WTC11 (cell line): ENCODE results near the gene INPP5A. TPM values are rescaled to one million over a fixed set of nuclear protein-coding genes. Genes with fewer than 3 reads are reported as not detected.

ENCODE experiments used
- ATAC-seq: fragments of 200-7000 bp; cut with Tn5 transposase; 2 replicates; pipeline ENCODE4 v1.10.0; 2021; ENCODE audit warnings: mild to moderate bottlenecking, moderate library complexity
- CTCF ChIA-PET: fragments of 300-600 bp; sonication (Branson Sonifier 250); formaldehyde crosslinking; loops from one replicate; lab custom pipeline; 2021; ENCODE audit warnings: antibody characterized with exemption; lab: Charles Lee
- POLR2A ChIA-PET: fragments of 350-600 bp; sonication (Branson Sonifier 250); formaldehyde crosslinking; loops from one replicate; lab custom pipeline; 2021; ENCODE audit warnings: antibody characterized with exemption; lab: Charles Lee
- DNase-seq: peaks from one replicate; pipeline ENCODE4 v3.0.0; 2021; ENCODE audit warnings: low spot score
- H3K27ac Mint-ChIP-seq: 2 replicates; pipeline ENCODE4 v1.8.0; 2021; ENCODE audit warnings: mixed read lengths
- H3K27me3 Mint-ChIP-seq: 2 replicates; pipeline ENCODE4 v1.8.0; 2021; ENCODE audit warnings: low read depth, mild to moderate bottlenecking, moderate library complexity, mixed read lengths
- H3K36me3 Mint-ChIP-seq: 2 replicates; pipeline ENCODE4 v1.8.0; 2021; ENCODE audit warnings: mixed read lengths
- H3K4me1 Mint-ChIP-seq: 2 replicates; pipeline ENCODE4 v1.8.0; 2022; ENCODE audit warnings: mixed read lengths
- H3K4me3 Mint-ChIP-seq: 2 replicates; pipeline ENCODE4 v1.8.0; 2021; ENCODE audit warnings: mild to moderate bottlenecking, moderate library complexity, mixed read lengths
- H3K9me3 Mint-ChIP-seq: 2 replicates; pipeline ENCODE4 v1.8.0; 2021; ENCODE audit warnings: mixed read lengths
- AR ChIP-seq: fragments of 250-450 bp; sonication (Bioruptor Pico); IDR thresholded peaks from 2 replicates; pipeline ENCODE4 v1.9.0; 2021; ENCODE audit warnings: mild to moderate bottlenecking
- CBFB ChIP-seq: sonication (generic); formaldehyde crosslinking; IDR thresholded peaks from 2 replicates; pipeline ENCODE4 v1.8.1; 2022; ENCODE audit warnings: mild to moderate bottlenecking, low read depth, missing genetic modification reagents
- CREM ChIP-seq: sonication (generic); formaldehyde crosslinking; IDR thresholded peaks from 2 replicates; pipeline ENCODE4 v1.8.1; 2022; ENCODE audit warnings: mild to moderate bottlenecking, missing genetic modification reagents, moderate library complexity
- E2F4 ChIP-seq: sonication (generic); formaldehyde crosslinking; IDR thresholded peaks from 2 replicates; pipeline ENCODE4 v1.8.1; 2022; ENCODE audit warnings: low read depth, mild to moderate bottlenecking, moderate library complexity, missing genetic modification reagents, borderline replicate concordance
- ELF4 ChIP-seq: sonication (generic); formaldehyde crosslinking; IDR thresholded peaks from 2 replicates; pipeline ENCODE4 v1.8.1; 2022; ENCODE audit warnings: low read depth, mild to moderate bottlenecking, moderate library complexity, missing genetic modification reagents
- ETV6 ChIP-seq: sonication (generic); formaldehyde crosslinking; IDR thresholded peaks from 2 replicates; pipeline ENCODE4 v1.8.1; 2022; ENCODE audit warnings: mild to moderate bottlenecking, missing genetic modification reagents
- FOXK1 ChIP-seq: sonication (generic); formaldehyde crosslinking; IDR thresholded peaks from 2 replicates; pipeline ENCODE4 v1.8.0; 2022; ENCODE audit warnings: mild to moderate bottlenecking, moderate library complexity, missing genetic modification reagents
- FOXP1 ChIP-seq: sonication (generic); formaldehyde crosslinking; IDR thresholded peaks from 2 replicates; pipeline ENCODE4 v1.8.0; 2022; ENCODE audit warnings: missing genetic modification reagents, mild to moderate bottlenecking, moderate library complexity, borderline replicate concordance
- GRHL2 ChIP-seq: fragments of 250-450 bp; sonication (Bioruptor Pico); IDR thresholded peaks from 2 replicates; pipeline ENCODE4 v1.8.0; 2022; ENCODE audit warnings: mild to moderate bottlenecking, moderate library complexity; ENCODE audit not compliant: insufficient replicate concordance, severe bottlenecking
- MLX ChIP-seq: sonication (generic); formaldehyde crosslinking; IDR thresholded peaks from 2 replicates; pipeline ENCODE4 v1.8.1; 2023; ENCODE audit warnings: mild to moderate bottlenecking, missing genetic modification reagents, moderate library complexity
- MXD4 ChIP-seq: fragments of 250-450 bp; sonication (Bioruptor Pico); IDR thresholded peaks from 2 replicates; pipeline ENCODE4 v1.8.0; 2021; ENCODE audit warnings: mild to moderate bottlenecking, moderate library complexity, borderline replicate concordance
- PREB ChIP-seq: sonication (generic); formaldehyde crosslinking; IDR thresholded peaks from 2 replicates; pipeline ENCODE4 v1.8.1; 2022; ENCODE audit warnings: mild to moderate bottlenecking, missing genetic modification reagents, moderate library complexity, borderline replicate concordance
- RELA ChIP-seq: sonication (generic); formaldehyde crosslinking; IDR thresholded peaks from 2 replicates; pipeline ENCODE4 v1.8.1; 2022; ENCODE audit warnings: missing genetic modification reagents, mild to moderate bottlenecking, borderline replicate concordance
- SMAD3 ChIP-seq: sonication (generic); formaldehyde crosslinking; IDR thresholded peaks from 2 replicates; pipeline ENCODE4 v1.8.0; 2022; ENCODE audit warnings: missing genetic modification reagents, mild to moderate bottlenecking, borderline replicate concordance
- ZNF121 ChIP-seq: sonication (generic); formaldehyde crosslinking; IDR thresholded peaks from 2 replicates; pipeline ENCODE4 v1.8.0; 2023; ENCODE audit warnings: missing genetic modification reagents
- ZNF263 ChIP-seq: sonication (generic); formaldehyde crosslinking; IDR thresholded peaks from 2 replicates; pipeline ENCODE4 v1.8.1; 2022; ENCODE audit warnings: low read depth, mild to moderate bottlenecking, moderate library complexity, missing genetic modification reagents
- ZNF281 ChIP-seq: sonication (generic); formaldehyde crosslinking; IDR thresholded peaks from 2 replicates; pipeline ENCODE4 v1.8.0; 2023; ENCODE audit warnings: mild to moderate bottlenecking, missing genetic modification reagents
- ZNF425 ChIP-seq: fragments of 250-450 bp; sonication (Bioruptor Pico); conservative IDR thresholded peaks from 2 replicates; pipeline ENCODE4 v1.9.0; 2021; ENCODE audit warnings: mild to moderate bottlenecking
- ZSCAN18 ChIP-seq: fragments of 250-450 bp; sonication (Bioruptor Pico); IDR thresholded peaks from 2 replicates; pipeline ENCODE4 v2.1.2; 2022; ENCODE audit warnings: mild to moderate bottlenecking, moderate library complexity
- total RNA-seq: library from RNA; stranded (reverse); gene quantifications from 3 replicates; pipeline ENCODE4 v1.2.3, GENCODE V29; 2021

The INPP5A gene
- total RNA-seq, 1 experiment from 2014 or later: 22.1 TPM

GRCh38 chr10:132539894-132540293, 2.3 kb downstream of the INPP5A start:
- no peak for TF ChIP-seq ZNF121 (CRISPR knock-in tag)
- no peak for TF ChIP-seq CREM
- TF ChIP-seq ZNF281 (CRISPR knock-in tag): no peak
- no peak for TF ChIP-seq FOXP1 (CRISPR knock-in tag)
- no peak for TF ChIP-seq ZNF263 (CRISPR knock-in tag)
- no peak for TF ChIP-seq ZSCAN18 (CRISPR knock-in tag)
- TF ChIP-seq CBFB (CRISPR knock-in tag): no peak
- TF ChIP-seq FOXK1 (CRISPR knock-in tag): no peak
- no peak for TF ChIP-seq ETV6 (CRISPR knock-in tag)
- no peak for TF ChIP-seq RELA (CRISPR knock-in tag)
- no peak for TF ChIP-seq MLX (CRISPR knock-in tag)
- no peak for TF ChIP-seq GRHL2
- no peak for TF ChIP-seq ELF4 (CRISPR knock-in tag)
- TF ChIP-seq AR (CRISPR knock-in tag): no peak
- no peak for TF ChIP-seq MXD4 (CRISPR knock-in tag)
- DNase-seq (no peak), ATAC-seq (no peak)
- Mint-ChIP-seq H3K4me3 (0 out of 2 replicates have a peak overlapping the region, but pooled peaks have one; percentile 4), H3K27me3 (peaks cover 13% of the 10 kb centered on the region), H3K27ac (no peak overlapping the region), H3K36me3 (no peaks in the 10 kb centered on the region; the same call in 1 of the 2 replicates), H3K9me3 (no peaks in the 10 kb centered on the region), H3K4me1 (peaks cover 54% of the 10 kb centered on the region)
- ChIA-PET CTCF (no interaction called here), POLR2A (no interaction called here)

- DNase-seq (peak; percentile 23), ATAC-seq (no peak)
- Mint-ChIP-seq H3K27me3 (peaks cover 10% of the 10 kb centered on the region), H3K36me3 (no peaks in the 10 kb centered on the region), H3K4me1 (peaks cover 49% of the 10 kb centered on the region), H3K27ac (peak overlapping the region; percentile 28; the same call in 1 of the 2 replicates), H3K4me3 (no peak overlapping the region), H3K9me3 (no peaks in the 10 kb centered on the region)
- POLR2A ChIA-PET: no interaction called here
- CTCF ChIA-PET: interaction anchor here (1.3 kb wide), 2 partner anchors 22 to 77 kb away, joined by 3 read pairs; no protein-coding TSS in a partner anchor
- TF ChIP-seq E2F4 (CRISPR knock-in tag) (no peak), ZNF425 (CRISPR knock-in tag) (no peak), CBFB (CRISPR knock-in tag) (no peak), SMAD3 (CRISPR knock-in tag) (no peak), AR (CRISPR knock-in tag) (no peak), PREB (CRISPR knock-in tag) (no peak)
Observed at GRCh38 chr10:132540456-132540855, 2.9 kb downstream of the INPP5A start.
